Esophagus muscularis mucosa (tissue), 4 donors: ENCODE data around the gene ADCY3.

ENCODE experiments used
- EP300 ChIP-seq: sonication (generic); formaldehyde crosslinking; IDR thresholded peaks from one replicate; pipeline ENCODE4 v1.6.1; 2017; ENCODE audit warnings: antibody characterized with exemption
- POLR2A ChIP-seq: fragments of 450-650 bp; IDR thresholded peaks from one replicate; pipeline ENCODE4 v1.6.1; 2017; ENCODE audit warnings: antibody characterized with exemption, moderate library complexity, mild to moderate bottlenecking, low read depth
- POLR2AphosphoS5 ChIP-seq, 2 donors: sonication (generic); formaldehyde crosslinking; IDR thresholded peaks; one replicate each; pipeline ENCODE4 v1.6.1; 2017; ENCODE audit warnings: antibody characterized with exemption in 2 of 2
- TF ChIP-seq, protein P1 (sequence below), 3 experiments: fragments of 200-600 bp in 2 of 3; fragments of 450-650 bp in 1 of 3; sonication (generic) in 2 of 3; IDR thresholded peaks; one replicate each; pipeline ENCODE4 v1.5.1; 2017 to 2019; ENCODE audit warnings: antibody characterized with exemption in 3 of 3, mild to moderate bottlenecking in 2 of 3, moderate library complexity in 1 of 3

DNA sequence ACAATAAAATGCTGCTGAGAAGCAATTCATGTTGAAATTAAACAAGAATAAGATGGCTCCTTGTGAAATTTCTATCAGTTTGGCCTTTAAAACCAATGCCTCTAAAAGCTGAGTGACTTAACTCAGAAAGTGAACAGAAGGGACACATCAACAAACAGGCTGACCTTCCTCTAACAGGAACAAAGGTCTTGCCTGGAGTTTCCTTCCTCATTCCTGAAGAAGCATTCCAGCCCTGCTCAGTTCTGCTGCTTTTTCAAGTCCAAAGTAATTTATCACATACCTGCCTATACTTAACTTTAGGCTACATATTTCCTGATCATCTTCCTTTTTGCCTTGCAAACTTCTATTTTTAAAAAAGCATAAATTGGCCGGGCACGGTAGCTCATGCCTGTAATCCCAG, 140.9 kb downstream of the ADCY3 start:
- TF ChIP-seq POLR2A (no peak), EP300 (no peak), POLR2AphosphoS5 (IDR thresholded peaks at IDR 0.05) (no peak)
- TF ChIP-seq, protein P1, sequence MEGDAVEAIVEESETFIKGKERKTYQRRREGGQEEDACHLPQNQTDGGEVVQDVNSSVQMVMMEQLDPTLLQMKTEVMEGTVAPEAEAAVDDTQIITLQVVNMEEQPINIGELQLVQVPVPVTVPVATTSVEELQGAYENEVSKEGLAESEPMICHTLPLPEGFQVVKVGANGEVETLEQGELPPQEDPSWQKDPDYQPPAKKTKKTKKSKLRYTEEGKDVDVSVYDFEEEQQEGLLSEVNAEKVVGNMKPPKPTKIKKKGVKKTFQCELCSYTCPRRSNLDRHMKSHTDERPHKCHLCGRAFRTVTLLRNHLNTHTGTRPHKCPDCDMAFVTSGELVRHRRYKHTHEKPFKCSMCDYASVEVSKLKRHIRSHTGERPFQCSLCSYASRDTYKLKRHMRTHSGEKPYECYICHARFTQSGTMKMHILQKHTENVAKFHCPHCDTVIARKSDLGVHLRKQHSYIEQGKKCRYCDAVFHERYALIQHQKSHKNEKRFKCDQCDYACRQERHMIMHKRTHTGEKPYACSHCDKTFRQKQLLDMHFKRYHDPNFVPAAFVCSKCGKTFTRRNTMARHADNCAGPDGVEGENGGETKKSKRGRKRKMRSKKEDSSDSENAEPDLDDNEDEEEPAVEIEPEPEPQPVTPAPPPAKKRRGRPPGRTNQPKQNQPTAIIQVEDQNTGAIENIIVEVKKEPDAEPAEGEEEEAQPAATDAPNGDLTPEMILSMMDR (IDR thresholded peaks at IDR 0.05) = no peak
